ENCODE measurements around the gene SLC19A1.
"Not testable (repeated sequence)": the region's sequence is repeated elsewhere in the genome, so short reads cannot be mapped to it uniquely, and the experiment has no call there.

SLC19A1 gene

DNA sequence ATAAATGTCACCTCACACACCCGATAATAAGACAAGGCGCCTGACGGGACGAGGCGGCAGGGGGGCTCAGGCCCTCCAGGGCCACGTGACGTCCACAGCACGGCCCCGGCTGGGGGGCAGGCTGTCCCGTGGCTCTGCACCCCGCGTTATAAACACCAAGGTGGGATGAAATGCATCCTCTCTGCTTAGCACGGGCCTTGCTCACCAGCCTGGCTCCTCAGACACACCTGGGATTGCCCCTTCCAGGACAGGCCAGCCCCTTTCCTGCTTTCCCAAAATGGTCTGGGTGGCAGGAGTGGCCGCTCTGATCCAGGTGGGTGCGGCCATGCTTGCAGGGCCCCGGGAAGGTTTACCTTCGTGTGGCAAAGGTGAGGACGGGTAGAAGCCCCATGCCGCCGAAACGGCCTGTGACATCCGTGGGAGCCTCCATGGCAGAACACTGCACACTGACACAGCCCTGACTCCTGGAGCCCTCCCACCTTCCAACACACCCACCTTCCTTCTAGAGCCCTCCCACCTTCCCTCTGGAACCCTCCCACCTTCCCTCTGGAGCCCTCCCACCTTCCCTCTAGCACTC is 35.9 kb downstream of the SLC19A1 start:
- no peak for DNase-seq (ENCODE audit: low read depth)

DNA sequence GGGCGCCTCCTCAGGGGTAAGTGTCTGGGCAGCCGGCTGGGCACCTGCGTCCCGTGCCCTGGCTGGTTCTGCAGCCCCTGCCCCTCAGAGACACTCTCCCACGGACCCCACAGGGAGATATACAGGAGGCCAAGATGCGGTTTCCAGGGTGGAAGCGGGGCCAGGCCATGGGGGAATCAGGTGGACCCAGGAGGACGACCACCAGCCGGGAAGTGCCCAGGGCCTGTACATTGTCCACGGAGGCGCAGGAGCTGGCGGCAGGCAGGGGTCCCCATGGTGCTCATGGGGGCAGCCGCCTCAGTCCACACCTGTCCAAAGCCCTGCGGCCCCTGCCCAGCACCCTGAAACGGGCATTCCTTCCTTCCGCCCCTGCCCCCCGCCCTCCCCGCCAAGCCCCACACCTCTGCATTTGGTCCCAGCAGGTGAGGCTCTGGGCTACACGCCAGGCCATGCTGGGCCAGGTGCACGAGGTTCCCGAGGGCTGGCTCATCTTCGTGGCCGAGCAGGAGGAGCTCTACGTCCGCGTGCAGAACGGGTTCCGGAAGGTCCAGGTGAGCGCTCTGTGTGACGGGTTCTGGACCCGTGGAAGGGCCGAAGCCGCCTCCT is 36.7 kb downstream of the SLC19A1 start:
- DNase-seq (ENCODE audit: low read depth): no peak

- no peak for DNase-seq (ENCODE audit: low read depth)
These were observed 37.5 kb downstream of the SLC19A1 start for GRCh38 chr21:45504516-45505415.

DNA sequence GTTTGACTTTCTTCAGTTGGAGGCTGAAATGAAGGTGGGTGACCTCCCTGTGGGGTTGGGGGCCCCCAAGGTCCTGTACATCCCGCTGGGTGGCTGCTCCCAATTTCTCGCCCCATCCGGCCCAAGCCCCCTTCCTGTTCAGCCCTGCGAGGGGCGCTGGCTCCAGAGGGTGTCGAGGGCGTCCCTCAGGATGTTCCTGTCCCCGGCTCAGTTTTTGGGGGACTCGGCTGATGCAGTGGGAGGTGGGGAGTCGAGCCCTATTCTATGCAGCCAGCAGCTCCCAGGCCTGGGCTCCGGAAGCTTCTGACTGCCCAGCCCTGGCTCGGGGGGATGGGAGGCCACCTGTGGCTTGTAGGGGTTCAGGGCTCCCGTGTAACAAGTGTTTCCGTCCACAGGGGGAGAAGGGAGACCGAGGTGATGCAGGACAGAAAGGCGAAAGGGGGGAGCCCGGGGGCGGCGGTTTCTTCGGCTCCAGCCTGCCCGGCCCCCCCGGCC is 38.2 kb downstream of the SLC19A1 start:
- DNase-seq (ENCODE audit: low read depth): no peak

DNA sequence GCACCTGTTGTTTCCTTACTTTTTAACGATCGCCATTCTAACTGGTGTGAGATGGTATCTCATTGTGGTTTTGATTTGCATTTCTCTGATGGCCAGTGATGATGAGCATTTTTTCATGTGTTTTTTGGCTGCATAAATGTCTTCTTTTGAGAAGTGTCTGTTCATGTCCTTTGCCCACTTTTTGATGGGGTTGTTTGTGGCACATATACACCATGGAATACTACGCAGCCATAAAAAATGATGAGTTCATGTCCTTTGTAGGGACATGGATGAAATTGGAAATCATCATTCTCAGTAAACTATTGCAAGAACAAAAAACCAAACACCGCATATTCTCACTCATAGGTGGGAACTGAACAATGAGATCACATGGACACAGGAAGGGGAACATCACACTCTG is 39.0 kb downstream of the SLC19A1 start:
- not testable (repeated sequence) for DNase-seq (ENCODE audit: low read depth)

DNA sequence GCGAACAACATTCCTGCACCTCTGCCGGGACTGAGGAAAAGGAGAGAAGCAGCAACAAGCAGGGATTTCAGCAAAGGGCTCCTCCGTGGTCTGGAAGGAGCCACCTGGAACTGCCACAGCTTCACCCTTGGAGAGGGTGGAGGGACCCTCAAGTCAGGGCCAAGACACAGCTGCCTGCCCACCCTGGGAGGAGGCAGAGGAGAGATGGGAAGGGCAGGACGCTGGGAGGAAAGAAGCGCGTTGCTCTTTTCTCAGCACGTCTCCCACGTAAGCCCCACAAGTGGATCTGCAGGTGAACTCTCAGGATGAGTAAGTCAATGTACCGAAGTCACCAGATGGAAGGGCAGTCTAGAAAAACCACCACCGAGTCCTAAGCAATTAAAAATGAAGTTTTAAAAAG is 39.6 kb downstream of the SLC19A1 start:
- DNase-seq (ENCODE audit: low read depth): no peak

GRCh38 chr21:45502006-45502345 is 40.3 kb downstream of the SLC19A1 start:
- no peak for DNase-seq (ENCODE audit: low read depth)

DNA sequence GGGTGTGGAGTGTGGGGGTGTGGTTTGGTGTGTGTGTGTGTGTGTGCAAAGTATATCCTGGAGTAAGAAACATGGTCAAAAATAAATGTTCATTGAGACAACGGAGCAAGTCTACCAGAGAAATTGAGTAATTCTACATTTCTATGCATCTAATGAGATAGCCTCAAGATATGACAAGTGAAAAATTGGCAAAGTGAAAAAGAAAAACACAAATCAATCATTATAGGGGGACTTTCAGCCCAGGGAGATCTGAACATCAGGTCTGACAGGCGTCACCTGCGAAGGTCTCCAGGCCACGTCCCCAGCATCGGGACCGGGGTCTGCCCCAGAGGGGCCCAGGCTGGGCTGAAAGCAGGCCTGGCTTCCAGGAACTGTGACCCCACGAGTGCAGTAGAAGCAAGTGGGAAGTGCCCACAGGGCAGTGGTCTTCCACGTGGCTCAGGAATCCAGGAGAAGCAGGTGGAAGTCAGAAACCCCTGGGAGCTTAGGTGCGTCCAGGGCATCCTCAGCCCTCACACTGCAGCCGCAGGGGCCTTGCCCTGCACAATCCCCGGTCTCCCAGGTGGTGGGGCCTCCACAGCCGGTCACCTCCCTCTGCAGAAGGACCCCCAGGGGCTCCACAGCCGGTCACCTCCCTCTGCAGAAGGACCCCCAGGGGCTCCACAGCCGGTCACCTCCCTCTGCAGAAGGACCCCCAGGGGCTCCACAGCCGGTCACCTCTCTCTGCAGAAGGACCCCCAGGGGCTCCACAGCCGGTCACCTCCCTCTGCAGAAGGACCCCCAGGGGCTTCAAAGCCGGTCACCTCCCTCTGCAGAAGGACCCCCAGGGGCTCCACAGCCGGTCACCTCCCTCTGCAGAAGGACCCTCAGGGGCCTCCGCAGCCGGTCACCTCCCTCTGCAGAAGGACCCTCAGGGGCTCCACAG is 40.9 kb downstream of the SLC19A1 start:
- not testable (repeated sequence) for DNase-seq (ENCODE audit: low read depth)

DNA sequence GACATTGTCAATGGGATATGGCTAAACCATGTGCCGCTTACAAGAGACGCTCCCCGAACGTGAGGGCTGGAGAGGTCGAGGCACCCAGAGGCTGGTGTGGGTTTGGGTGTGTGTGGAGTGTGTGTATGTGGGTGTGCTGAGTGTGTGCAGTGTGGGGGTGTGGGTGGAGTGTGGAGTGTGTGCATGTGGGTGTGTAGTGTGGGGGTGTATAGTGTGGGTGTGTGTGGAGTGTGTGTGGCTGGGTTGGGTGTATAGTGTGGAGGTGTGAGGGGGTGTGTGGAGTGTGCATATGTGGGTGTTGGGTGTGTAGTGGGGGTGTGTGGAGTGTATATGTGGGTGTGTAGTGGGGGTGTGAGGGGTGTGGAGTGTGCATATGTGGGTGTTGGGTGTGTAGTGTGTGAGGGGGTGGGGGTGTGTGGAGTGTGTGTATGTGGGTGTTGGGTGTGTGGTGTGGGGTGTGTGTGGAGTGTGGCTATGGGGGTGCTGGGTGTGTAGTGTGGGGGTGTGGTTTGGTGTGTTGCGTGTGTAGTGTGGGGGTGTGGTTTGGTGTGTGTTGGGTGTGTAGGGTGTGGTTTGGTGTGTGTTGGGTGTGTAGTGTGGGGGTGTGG is 42.2 kb downstream of the SLC19A1 start:
- DNase-seq (ENCODE audit: low read depth): no peak

GRCh38 chr21:45499201-45499750 is 43.0 kb downstream of the SLC19A1 start:
- DNase-seq (ENCODE audit: low read depth): no peak

GRCh38 chr21:45498646-45499000 is 43.6 kb downstream of the SLC19A1 start:
- no peak for DNase-seq (ENCODE audit: low read depth)

DNA sequence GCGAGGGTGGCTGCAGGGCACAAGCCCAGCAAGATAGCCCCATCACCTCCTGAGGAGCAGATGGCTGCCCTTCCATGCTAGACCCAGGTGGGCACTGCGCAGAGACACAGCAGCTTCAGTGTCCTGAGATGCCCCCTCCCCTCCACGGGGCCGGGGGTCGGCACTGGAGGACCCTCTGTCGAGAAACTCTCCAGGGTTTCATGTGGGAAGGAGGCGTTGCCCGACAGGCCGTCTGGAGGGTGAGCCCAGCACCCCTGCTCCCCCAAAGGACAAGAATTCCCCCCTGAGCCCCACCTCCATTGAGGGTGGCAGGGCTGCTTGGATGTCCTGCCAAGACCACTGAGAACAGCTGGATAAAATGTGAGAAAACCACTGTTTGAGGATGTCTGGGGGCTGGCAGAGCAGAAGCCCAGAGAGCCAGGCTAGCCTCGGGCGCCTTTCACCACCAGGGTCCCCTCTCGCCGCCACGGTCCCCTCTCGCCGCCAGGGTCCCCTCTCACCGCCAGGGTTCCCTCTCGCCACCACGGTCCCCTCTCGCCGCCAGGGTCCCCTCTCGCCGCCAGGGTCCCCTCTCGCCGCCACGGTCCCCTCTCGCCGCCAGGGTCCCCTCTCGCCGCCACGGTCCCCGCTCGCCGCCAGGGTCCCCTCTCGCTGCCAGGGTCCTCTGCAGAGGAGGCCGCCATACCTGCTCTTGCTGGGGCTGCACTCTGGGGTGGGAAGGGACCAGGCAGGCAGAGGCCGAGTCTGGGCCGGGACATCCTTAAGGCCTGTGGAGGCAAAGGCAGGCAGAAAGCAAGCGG is 44.2 kb downstream of the SLC19A1 start:
- DNase-seq (ENCODE audit: low read depth): no peak

GRCh38 chr21:45496968-45497845 is 45.0 kb downstream of the SLC19A1 start:
- DNase-seq (ENCODE audit: low read depth): no peak

- DNase-seq (ENCODE audit: low read depth): no peak
These were observed 45.9 kb downstream of the SLC19A1 start for GRCh38 chr21:45496151-45496967.

DNA sequence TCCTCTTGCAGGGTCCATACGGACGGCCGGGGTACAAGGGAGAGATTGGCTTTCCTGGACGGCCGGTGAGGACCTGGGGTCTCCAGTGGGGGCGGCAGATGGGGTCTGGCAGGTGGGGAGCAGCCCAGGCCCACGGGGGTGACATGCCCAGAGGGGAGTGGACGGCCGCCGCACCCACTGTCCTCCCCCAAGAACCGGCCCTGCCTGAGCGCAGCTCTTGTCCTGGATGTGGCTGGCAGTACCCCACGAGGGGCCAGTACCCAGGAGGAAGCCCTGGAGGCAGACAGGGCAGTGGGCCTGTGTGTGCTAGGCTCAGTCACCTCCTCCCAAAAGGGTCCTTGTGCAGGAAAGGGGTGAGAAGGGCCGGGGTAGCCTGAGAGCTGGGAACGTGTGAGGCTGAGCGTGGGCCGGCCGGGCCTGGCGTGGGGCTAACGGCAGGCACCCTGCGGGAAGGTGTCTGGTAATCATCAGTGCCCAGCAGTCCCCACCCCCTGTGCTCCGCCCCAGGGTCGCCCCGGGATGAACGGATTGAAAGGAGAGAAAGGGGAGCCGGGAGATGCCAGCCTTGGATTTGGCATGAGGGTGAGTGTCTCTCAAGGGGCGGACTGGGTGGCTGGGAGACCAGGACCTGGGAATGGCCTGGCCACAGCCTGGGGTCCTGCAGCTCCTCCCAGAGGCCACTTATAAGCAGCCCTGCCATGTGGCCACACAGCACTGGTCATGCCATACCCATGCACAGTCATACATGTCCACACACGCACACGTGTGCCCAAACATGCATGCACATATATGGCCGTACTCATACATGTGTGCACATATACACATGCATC is 47.2 kb downstream of the SLC19A1 start:
- DNase-seq (ENCODE audit: low read depth): no peak

DNA sequence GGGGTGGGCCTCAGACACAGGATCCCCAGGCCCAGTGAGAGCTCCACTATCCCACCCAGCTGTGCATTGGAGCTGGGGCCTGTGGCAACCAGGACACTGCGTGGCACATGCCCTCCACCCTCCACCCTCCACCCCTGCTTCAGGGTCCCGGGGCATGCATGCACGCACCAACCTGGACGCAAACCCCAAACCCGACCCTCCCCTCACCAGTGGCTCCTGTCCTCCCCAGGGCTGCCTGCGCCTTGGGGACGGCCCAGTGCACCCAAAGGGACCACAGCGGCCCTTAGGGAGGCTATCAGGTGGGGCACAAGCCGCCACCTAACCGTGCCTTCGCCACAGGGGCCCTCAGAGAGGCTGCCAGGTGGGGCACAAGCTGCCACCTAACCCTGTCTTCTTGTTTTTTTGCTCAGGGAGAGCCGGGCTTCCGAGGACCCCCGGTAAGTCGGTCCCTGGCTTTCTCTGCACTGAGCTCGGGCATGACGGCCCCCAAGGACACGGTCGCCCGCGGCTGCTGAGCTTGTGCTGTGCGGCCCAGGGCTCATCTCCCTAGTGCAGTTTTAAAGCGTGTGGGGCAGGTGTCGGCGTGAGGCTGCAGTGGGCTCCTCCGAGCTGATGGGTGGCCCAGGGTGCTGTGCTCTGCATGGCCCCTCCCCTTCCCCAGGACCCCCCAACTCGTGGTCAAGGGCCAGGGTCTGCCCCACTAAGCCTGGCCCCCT is 47.9 kb downstream of the SLC19A1 start:
- no peak for DNase-seq (ENCODE audit: low read depth)

GRCh38 chr21:45493401-45494001 is 48.7 kb downstream of the SLC19A1 start:
- no peak for DNase-seq (ENCODE audit: low read depth)
